ENCODE results near the gene TAC4. TPM values are rescaled to one million over a fixed set of nuclear protein-coding genes. Genes with fewer than 3 reads are reported as not detected.
"Not testable (repeated sequence)": the region's sequence is repeated elsewhere in the genome, so short reads cannot be mapped to it uniquely, and the experiment has no call there.

TAC4 gene
- total RNA-seq, 1 experiment from 2014 or later = not detected

DNA sequence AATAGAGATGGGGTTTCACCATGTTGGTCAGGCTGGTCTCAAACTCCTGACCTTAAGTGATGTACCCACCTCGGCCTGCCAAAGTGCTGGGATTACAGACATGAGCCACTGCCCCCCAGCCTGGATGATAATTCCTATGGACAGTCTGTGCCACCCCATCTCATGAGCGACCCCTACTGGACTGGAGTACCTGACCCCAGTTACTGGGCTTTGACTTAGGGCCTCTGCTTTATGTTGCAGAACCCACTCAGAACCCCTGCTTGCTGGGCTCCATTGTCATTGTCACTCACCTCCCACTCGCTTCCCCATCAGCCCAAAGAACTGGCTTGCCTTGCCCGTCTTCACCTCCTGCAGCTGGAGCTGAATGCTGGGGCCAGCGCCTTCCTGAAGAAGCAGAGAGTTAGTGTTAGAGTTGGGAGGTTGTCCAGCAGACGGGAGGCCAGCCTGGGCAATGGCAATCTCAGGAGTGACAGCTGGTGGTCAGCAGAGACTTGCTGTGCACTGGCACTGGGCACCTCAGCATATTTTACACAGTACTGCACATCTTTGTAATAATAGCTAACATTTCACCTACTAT is 4.0 kb downstream of the TAC4 start:
- DNase-seq (ENCODE audit: low read depth) = no peak

DNA sequence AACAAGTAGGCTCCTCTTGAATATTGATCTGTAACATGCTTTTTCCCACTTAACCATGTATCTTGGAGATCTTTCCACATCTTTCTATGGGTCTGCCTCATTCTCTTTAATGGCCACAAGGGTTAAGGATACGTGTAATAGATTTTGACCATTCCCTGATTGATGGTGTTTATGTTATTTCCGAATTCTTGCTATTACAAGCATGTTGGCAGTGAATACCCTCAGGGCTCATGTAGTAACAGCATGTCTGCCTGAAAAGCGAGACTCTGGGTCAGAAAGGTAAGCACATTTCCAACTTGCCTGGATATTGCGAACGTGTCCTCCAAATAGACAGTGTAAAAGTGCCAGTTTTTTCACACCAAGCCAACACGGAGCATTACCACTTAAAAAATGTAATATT is 5.0 kb downstream of the TAC4 start:
- DNase-seq (ENCODE audit: low read depth) = no peak

DNA sequence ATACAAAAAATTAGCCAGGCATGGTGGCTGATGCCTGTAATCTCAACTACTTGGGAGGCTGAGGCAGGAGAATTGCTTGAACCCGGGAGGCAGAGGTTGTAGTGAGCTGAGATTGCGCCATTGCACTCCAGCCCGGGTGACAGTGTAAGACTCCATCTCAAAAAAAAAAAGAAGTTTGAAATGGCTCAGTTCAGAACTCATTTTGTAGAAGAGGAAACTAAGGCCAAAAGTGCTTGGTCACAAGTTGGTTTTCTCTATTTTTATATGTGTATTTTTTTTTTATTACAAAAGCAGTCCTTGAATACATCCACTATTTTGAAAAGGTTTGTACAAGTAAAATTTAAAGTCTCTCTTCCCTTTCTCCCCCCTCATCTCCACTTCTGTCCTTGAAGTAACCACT is 5.5 kb downstream of the TAC4 start:
- DNase-seq (ENCODE audit: low read depth) = no peak

GRCh38 chr17:49841548-49841947 is 6.3 kb downstream of the TAC4 start:
- no peak for DNase-seq (ENCODE audit: low read depth)

DNA sequence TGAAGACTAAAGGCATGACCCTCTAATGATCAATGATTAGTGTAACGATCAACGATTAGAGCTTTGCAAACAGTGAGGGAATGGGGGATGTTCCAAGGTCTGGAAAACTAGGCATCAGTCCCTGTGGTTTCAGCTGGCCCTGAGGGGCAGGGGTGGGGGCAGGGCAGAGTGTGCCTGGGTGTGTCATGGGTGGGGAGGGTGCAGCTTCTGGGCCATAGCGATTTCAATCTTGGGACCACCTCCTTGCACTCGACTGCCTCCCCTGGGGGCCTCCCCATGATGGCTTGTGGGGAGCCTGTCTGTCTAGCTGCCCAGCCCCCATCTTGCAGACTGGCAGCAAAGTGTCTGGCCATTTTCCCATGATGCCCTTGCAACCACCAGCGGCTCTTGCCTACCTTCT is 8.4 kb downstream of the TAC4 start:
- no peak for DNase-seq (ENCODE audit: low read depth)

DNA sequence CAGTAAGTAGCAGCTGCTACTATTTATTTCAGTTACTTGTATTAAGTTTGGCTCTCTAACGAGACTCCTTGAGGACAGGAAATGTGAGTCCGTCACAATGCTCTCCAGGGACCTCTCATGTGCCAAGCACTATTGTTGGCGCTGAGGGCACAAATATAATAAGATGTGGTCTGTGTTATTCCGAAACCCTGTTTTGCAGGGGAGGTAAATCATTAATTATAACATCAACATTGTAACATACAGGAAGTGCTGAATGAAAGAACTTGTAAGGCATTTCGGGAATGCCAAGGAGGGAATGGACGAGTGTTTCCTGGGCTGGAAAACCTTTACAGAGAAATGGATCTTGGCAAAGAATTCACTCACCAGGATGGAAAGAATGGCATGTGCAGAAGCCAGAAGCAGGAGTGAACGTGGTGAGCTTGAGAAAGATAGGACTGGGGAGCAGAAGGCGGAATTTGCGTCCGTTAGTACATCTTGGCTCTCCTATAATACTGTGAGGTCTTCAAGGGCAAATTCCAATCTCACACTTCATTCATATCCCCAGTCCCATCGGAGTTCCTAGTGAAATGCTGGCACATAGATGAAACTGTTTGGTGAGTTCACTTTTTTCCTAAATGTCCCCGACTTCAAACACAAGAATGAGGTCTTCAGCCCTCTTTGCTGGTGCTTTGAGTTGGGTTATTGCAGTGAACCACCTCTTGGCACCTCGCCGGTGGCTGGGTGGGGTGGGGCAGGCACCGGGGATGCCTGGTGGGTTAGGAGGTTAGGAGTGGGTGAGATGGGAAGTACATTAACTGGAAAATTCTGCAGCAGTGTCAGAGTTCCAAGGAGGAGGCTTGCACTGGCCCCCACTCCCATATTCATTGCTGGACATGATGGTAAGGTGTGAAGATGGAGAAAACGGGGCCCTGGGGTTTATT is 11.5 kb downstream of the TAC4 start:
- no peak for DNase-seq (ENCODE audit: low read depth)

DNA sequence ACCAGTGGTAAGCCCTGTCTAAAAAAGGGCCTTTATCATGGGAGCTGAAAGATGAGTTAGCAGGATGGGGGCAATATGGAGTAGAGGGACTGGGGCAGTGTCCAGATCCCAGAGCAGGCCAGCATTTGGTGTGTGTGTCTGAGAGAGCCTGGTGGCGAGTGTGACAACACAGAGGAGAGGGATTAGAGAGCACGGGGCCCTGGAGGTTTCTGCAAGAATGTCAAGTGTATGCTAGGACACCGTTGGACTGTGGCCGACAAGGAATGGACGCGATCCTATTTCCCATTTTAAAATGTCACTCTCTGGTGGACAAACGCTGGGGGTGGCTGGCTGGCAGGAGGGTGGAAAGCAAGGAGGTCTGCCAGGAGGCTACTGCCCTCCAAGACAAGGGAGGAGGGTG is 12.4 kb downstream of the TAC4 start:
- no peak for DNase-seq (ENCODE audit: low read depth)

DNA sequence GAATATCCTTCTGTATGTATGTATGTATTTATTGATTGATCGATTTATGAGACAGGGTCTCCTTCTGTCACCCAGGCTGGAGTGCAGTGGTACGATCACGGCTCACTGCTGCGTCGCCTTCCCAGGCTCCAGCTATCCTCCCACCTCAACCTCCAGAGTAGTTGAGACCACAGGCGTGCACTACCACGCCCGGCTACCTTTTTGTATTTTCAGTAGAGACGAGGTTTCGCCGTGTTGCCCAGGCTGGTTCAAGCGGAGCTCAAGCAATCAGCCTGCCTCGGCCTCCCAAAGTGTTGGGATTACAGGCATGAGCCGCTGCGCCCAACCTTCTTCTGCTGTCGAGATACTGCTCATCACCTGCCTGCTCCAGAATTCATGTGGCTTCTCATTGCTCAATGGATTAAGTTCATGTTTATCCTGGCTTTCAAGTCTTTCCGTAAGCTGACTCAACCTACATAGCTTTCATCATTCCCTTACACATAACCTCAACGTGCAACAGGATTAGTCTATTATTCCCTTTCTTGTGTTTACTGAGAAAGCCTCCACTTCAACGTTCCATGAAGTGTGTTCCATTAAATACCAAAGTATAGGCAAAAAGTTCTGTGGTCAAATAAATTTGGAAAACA is 13.6 kb downstream of the TAC4 start:
- DNase-seq (ENCODE audit: low read depth) = no peak

- no peak for DNase-seq (ENCODE audit: low read depth)
These were observed 14.8 kb downstream of the TAC4 start for GRCh38 chr17:49832840-49833599.

- DNase-seq (ENCODE audit: low read depth) = no peak
These were observed 17.3 kb downstream of the TAC4 start for GRCh38 chr17:49830605-49831004.

GRCh38 chr17:49829026-49829425 is 18.8 kb downstream of the TAC4 start:
- DNase-seq (ENCODE audit: low read depth) = no peak

GRCh38 chr17:49828325-49828724 is 19.5 kb downstream of the TAC4 start:
- DNase-seq (ENCODE audit: low read depth) = not testable (repeated sequence)

- DNase-seq (ENCODE audit: low read depth) = no peak
These were observed 22.2 kb downstream of the TAC4 start for GRCh38 chr17:49825645-49826044.

GRCh38 chr17:49823614-49824013 is 24.3 kb downstream of the TAC4 start:
- no peak for DNase-seq (ENCODE audit: low read depth)

GRCh38 chr17:49822829-49823228 is 25.0 kb downstream of the TAC4 start:
- DNase-seq (ENCODE audit: low read depth) = no peak

- DNase-seq (ENCODE audit: low read depth) = no peak
These were observed 26.0 kb downstream of the TAC4 start for GRCh38 chr17:49821916-49822315.

DNA sequence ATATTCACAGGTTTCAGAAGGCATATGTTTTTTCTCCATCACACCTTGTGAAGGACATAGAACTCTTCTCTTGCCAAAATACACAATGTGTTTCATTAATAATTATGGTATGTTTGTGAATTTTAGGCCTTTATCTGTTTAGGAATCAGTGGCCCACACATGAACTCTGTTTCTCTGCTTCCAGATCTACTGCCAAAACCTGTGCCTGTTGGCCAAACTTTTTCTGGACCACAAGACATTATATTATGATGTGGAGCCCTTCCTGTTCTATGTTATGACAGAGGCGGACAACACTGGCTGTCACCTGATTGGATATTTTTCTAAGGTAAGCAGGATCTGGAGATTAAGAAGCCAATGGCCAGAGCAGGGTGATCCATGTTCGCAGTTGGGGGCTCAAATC is 26.4 kb downstream of the TAC4 start:
- DNase-seq (ENCODE audit: low read depth) = no peak

- no peak for DNase-seq (ENCODE audit: low read depth)
These were observed 27.1 kb downstream of the TAC4 start for GRCh38 chr17:49820773-49821172.

DNA sequence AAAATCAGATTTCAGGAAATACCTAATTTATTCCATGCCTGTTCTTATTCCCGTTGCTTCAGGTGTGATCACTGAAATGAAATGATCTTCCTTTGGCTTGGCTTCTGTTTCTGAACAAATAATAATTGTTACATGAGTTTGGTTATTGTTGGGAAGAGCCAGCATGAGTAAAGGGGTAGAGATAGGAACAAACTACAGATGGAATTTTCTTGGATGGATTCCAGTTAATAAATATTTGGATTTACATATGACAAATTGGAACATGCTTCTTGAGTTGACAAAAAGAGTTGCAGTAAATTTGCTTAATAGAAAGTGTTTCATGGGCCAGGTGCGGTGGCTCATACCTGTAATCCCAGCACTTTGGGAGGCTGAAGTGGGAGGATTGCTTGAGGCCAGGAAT is 28.2 kb downstream of the TAC4 start:
- DNase-seq (ENCODE audit: low read depth) = no peak

DNA sequence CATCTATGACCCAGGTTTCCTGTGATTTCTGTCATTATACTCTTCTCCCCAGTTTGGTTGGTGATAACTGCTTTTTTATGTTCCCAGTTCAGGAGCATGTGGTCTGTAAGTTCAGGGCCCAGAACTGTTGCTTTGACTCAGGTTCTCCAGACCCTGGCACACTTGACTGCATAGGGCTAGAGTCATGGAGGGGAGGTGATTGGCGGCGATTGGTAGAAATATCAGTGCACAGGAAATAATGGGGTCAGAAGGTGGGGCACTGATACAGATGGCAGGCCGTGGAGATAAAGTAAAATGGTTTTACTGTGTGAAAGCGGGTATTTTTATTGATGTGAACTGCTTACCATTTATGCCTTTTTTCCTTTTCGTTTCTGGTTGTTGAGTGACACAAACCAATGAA is 28.7 kb downstream of the TAC4 start:
- no peak for DNase-seq (ENCODE audit: low read depth)

DNA sequence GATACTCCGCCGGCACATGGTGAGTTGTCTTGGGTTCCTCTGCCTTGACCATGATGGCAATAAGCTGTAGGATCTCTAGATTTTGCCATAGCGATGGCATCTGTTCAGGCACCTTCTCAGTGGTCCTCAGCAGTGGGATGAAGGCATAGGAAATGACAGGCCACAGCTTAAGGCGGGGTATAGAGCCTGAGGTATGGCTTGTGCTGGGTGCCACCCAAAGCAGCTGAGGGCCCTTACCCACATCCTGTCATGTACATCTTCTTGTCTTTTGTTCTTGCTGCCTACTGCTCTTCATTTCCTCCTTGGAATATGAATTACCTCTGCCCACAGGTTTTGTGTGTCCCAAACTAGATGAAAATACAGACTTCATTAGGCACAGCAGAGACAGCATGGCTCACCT is 29.9 kb downstream of the TAC4 start:
- no peak for DNase-seq (ENCODE audit: low read depth)

- no peak for DNase-seq (ENCODE audit: low read depth)
These were observed 32.0 kb downstream of the TAC4 start for GRCh38 chr17:49815761-49816281.

All from Daoy (cell line).